IMR-90 (cell line): ENCODE results near the gene MSLN. TPM values are rescaled to one million over a fixed set of nuclear protein-coding genes. Genes with fewer than 3 reads are reported as not detected.

Source experiments
- ATAC-seq: fragments of 200-7000 bp; cut with Tn5 transposase; 2 replicates; pipeline ENCODE4 v1.9.1; 2020; ENCODE audit warnings: low read depth, mild to moderate bottlenecking, moderate library complexity
- BruUV-seq: library from RNA; stranded (reverse); fragments of 400-500 nt; replicated peaks from 2 replicates; lab custom pipeline; 2021; lab: Mats Ljungman, UMichigan
- CTCF ChIA-PET: fragments of 300-600 bp; formaldehyde crosslinking; extraction: SDS; loops from one replicate; lab custom pipeline; 2021; ENCODE audit warnings: antibody characterized with exemption; lab: Yijun Ruan, JAX
- POLR2A ChIA-PET: fragments of 300-600 bp; sonication (Branson Sonifier 250); formaldehyde crosslinking; loops from one replicate; lab custom pipeline; 2022; ENCODE audit warnings: antibody characterized with exemption; ENCODE audit not compliant: unreplicated experiment; lab: Charles Lee
- DNase-seq: peaks from one replicate; pipeline ENCODE4 v3.0.0; 2013
- H2AFZ ChIP-seq: replicated peaks from 2 replicates; pipeline ENCODE3; 2013; ENCODE audit warnings: low read length, mild to moderate bottlenecking; ENCODE audit not compliant: poor library complexity
- H2AK5ac ChIP-seq: 2 replicates; pipeline ENCODE4 v1.6.1; 2013; ENCODE audit warnings: low read depth, low read length, inconsistent platforms
- H2AK9ac ChIP-seq: replicated peaks from 2 replicates; pipeline ENCODE3; 2013; ENCODE audit warnings: mild to moderate bottlenecking, low read depth, low read length, moderate library complexity; ENCODE audit not compliant: poor library complexity
- H2BK120ac ChIP-seq: 2 replicates; pipeline ENCODE4 v1.6.1; 2013; ENCODE audit warnings: low read depth, low read length, inconsistent platforms
- H2BK15ac ChIP-seq: 3 replicates; pipeline ENCODE4 v1.6.1; 2013; ENCODE audit warnings: low read depth, low read length, inconsistent platforms
- H2BK20ac ChIP-seq: 2 replicates; pipeline ENCODE4 v1.6.1; 2013; ENCODE audit warnings: low read depth, mild to moderate bottlenecking, inconsistent platforms, low read length, moderate library complexity
- H2BK5ac ChIP-seq: 2 replicates; pipeline ENCODE4 v1.6.1; 2013; ENCODE audit warnings: mild to moderate bottlenecking, low read depth, low read length, inconsistent platforms; ENCODE audit not compliant: poor library complexity, severe bottlenecking
- H3K14ac ChIP-seq: replicated peaks from 2 replicates; pipeline ENCODE4 v1.6.1; 2013; ENCODE audit warnings: low read depth, low read length, inconsistent platforms
- H3K18ac ChIP-seq: 2 replicates; pipeline ENCODE4 v1.6.1; 2013; ENCODE audit warnings: low read depth, low read length, control low read depth
- H3K23ac ChIP-seq: 2 replicates; pipeline ENCODE4 v1.6.1; 2013; ENCODE audit warnings: low read depth, low read length, inconsistent platforms
- H3K27ac ChIP-seq: 2 replicates; pipeline ENCODE4 v1.5.1; 2013; ENCODE audit warnings: mild to moderate bottlenecking, control low read depth, low read length; ENCODE audit not compliant: insufficient read depth
- H3K27me3 ChIP-seq: 2 replicates; pipeline ENCODE4 v1.6.1; 2013; ENCODE audit warnings: low read length; ENCODE audit not compliant: control insufficient read depth, insufficient read depth
- H3K36me3 ChIP-seq: 2 replicates; pipeline ENCODE4 v1.6.1; 2013; ENCODE audit warnings: low read length, mixed read lengths; ENCODE audit not compliant: control insufficient read depth, insufficient read depth
- H3K4ac ChIP-seq: 2 replicates; pipeline ENCODE4 v1.6.1; 2013; ENCODE audit warnings: low read depth, low read length, inconsistent platforms
- H3K4me1 ChIP-seq: 2 replicates; pipeline ENCODE4 v1.6.1; 2013; ENCODE audit warnings: low read length, mixed read lengths; ENCODE audit not compliant: control insufficient read depth, insufficient read depth
- H3K4me2 ChIP-seq: 2 replicates; pipeline ENCODE4 v1.6.1; 2013; ENCODE audit warnings: low read depth, mild to moderate bottlenecking, control low read depth, low read length, moderate library complexity
- H3K4me3 ChIP-seq: 2 replicates; pipeline ENCODE4 v1.5.1; 2013; ENCODE audit warnings: low read depth, mild to moderate bottlenecking, control low read depth, low read length, moderate library complexity; ENCODE audit not compliant: insufficient read depth
- H3K56ac ChIP-seq: 2 replicates; pipeline ENCODE4 v1.6.1; 2013; ENCODE audit warnings: low read length, inconsistent platforms; ENCODE audit not compliant: insufficient read depth; ENCODE audit errors: extremely low read depth
- H3K79me1 ChIP-seq, 2 experiments: 2 replicates each; pipeline ENCODE4 v1.6.1; 2013; ENCODE audit warnings: low read length in 2 of 2, inconsistent platforms in 1 of 2, low read depth in 1 of 2
- H3K9ac ChIP-seq: 2 replicates; pipeline ENCODE4 v1.6.1; 2013; ENCODE audit warnings: low read depth, low read length, control low read depth
- H3K9me1 ChIP-seq: 2 replicates; pipeline ENCODE4 v1.6.1; 2013; ENCODE audit warnings: low read length, inconsistent platforms; ENCODE audit not compliant: insufficient read depth
- H3K9me3 ChIP-seq: 2 replicates; pipeline ENCODE4 v1.6.1; 2013; ENCODE audit warnings: low read length; ENCODE audit not compliant: control insufficient read depth, insufficient read depth
- H4K20me1 ChIP-seq: 2 replicates; pipeline ENCODE4 v1.6.1; 2013; ENCODE audit warnings: low read length, inconsistent platforms; ENCODE audit not compliant: insufficient read depth
- H4K5ac ChIP-seq: 2 replicates; pipeline ENCODE4 v1.6.1; 2013; ENCODE audit warnings: mild to moderate bottlenecking, low read depth, low read length, control low read depth
- H4K8ac ChIP-seq, 2 experiments: 2 replicates each; pipeline ENCODE4 v1.6.1; 2013; ENCODE audit warnings: low read depth in 2 of 2, low read length in 2 of 2, control low read depth in 1 of 2, inconsistent platforms in 1 of 2
- H4K91ac ChIP-seq: 2 replicates; pipeline ENCODE4 v1.6.1; 2013; ENCODE audit warnings: low read depth, low read length, inconsistent platforms; ENCODE audit not compliant: insufficient read depth
- BHLHE40 ChIP-seq: fragments of 150-350 bp; IDR thresholded peaks from 2 replicates; pipeline ENCODE4 v1.6.1; 2016; ENCODE audit warnings: mild to moderate bottlenecking, low read depth, low read length
- CHD1 ChIP-seq: IDR thresholded peaks from 2 replicates; pipeline ENCODE4 v1.6.1; 2012; ENCODE audit warnings: low read depth, low read length, improper control_type of control experiment
- CTCF ChIP-seq: conservative IDR thresholded peaks from 2 replicates; pipeline ENCODE4 v1.5.1; 2012; ENCODE audit warnings: mild to moderate bottlenecking, low read depth, low read length, improper control_type of control experiment
- MAFK ChIP-seq: IDR thresholded peaks from 2 replicates; pipeline ENCODE4 v1.6.1; 2012; ENCODE audit warnings: low read depth, low read length, improper control_type of control experiment
- MXI1 ChIP-seq: IDR thresholded peaks from 2 replicates; pipeline ENCODE4 v1.6.1; 2012; ENCODE audit warnings: low read depth, mild to moderate bottlenecking, low read length, moderate library complexity, borderline replicate concordance
- RAD21 ChIP-seq: IDR thresholded peaks from 2 replicates; pipeline ENCODE4 v1.6.1; 2012; ENCODE audit warnings: low read length, improper control_type of control experiment
- WGBS, 2 experiments: methylation state at CpG; one replicate each; pipeline versions ENCODE4 v1.1.5 to v1.1.7; 2013; ENCODE audit warnings: missing lambda C conversion rate in 2 of 2; ENCODE audit not compliant: insufficient read length in 1 of 2; ENCODE audit errors: extremely low coverage in 2 of 2; 5-methylcytosine and 5-hydroxymethylcytosine counted together
- dilution Hi-C: fragments of 300-500 bp; cut with HindIII; formaldehyde crosslinking; loops from one replicate; pipeline ENCODE4 v1.14.3; 2018; ENCODE audit warnings: low sequenced_read_pairs; ENCODE audit not compliant: unreplicated experiment
- in situ Hi-C: fragments of 300-500 bp; cut with MboI; formaldehyde crosslinking; loops from 3 replicates; pipeline ENCODE4 v1.14.3; 2019; ENCODE audit warnings: low sequenced_read_pairs, inconsistent platforms, mixed read lengths
- intact Hi-C: fragments of 100-400 bp; cut with micrococcal nuclease; formaldehyde crosslinking; loops from 2 replicates; pipeline ENCODE4 v1.10.0; 2022
- polyA plus RNA-seq, 3 experiments: library from polyadenylated mRNA; depleted of rRNA; stranded (reverse); fragments of >200 nt; gene quantifications; 2 replicates each; pipeline ENCODE4 v1.2.3, GENCODE V29; 2012; ENCODE audit warnings: low replicate concordance in 1 of 3
- total RNA-seq: library from RNA; depleted of rRNA; stranded (reverse); fragments of >200 nt; gene quantifications from 2 replicates; pipeline ENCODE4 v1.2.3, GENCODE V29; 2012

Gene MSLN
- total and polyA plus RNA-seq, 2 of the 4 experiments (the other 2 are of a cell fraction) = 0.14 TPM; not detected in 1

DNA sequence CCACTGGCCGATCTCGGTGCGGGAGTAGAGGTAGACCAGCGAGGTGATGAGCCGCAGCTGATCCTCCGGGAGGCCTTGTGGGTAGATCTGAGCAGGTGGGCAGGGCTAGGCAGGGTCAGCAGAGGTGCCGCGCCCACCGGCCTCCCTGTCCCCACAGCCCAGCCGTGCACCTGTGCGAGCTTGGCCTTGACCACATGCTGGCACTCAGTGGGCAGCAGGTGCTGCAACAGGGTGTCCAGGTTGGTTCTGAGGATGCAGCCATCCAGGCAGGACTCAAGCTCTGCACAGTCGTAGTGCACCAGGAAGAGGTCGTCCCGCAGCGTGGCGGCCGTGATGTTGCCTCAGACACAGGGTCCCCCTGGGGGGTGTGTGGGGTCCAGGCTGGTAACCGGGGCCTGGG, 12.4 kb downstream of the MSLN start:
- TF ChIP-seq BHLHE40 (no peak), CHD1 (no peak), RAD21 (no peak), CTCF (no peak), MAFK (no peak), MXI1 (no peak)
- no peaks in the 10 kb centered on the region for H4K20me1 ChIP-seq
- H3K4me2 ChIP-seq = no peak overlapping the region
- no peaks in the 10 kb centered on the region for H3K36me3 ChIP-seq
- no peak overlapping the region for H3K9ac ChIP-seq
- BruUV-seq = no TSS peak
- CTCF ChIA-PET = no interaction called here
- no peak overlapping the region for H2BK15ac ChIP-seq
- no peak overlapping the region for H2BK20ac ChIP-seq
- dilution Hi-C loops (no loop called here), in situ Hi-C loops (no loop called here), intact Hi-C loops (no loop called here)
- no peak overlapping the region for H4K5ac ChIP-seq
- H3K4me1 ChIP-seq = no peaks in the 10 kb centered on the region
- H3K4me3 ChIP-seq = no peak overlapping the region
- H3K27me3 ChIP-seq = no peaks in the 10 kb centered on the region
- no peak overlapping the region for H2BK5ac ChIP-seq
- no peak overlapping the region for H3K23ac ChIP-seq
- no peaks in the 10 kb centered on the region for H3K9me3 ChIP-seq
- H3K79me1 ChIP-seq = no peaks in the 10 kb centered on the region
- H2AK9ac ChIP-seq = peak overlapping the region; percentile 13
- no peak overlapping the region for H3K14ac ChIP-seq
- H3K27ac ChIP-seq = no peak overlapping the region
- H2BK120ac ChIP-seq = no peak overlapping the region
- no peak overlapping the region for H2AK5ac ChIP-seq
- H2AFZ ChIP-seq = no peak overlapping the region
- H4K8ac ChIP-seq = no peak overlapping the region
- POLR2A ChIA-PET = no interaction called here
- no peak overlapping the region for H3K4ac ChIP-seq
- H3K18ac ChIP-seq = no peak overlapping the region
- ATAC-seq (no peak), DNase-seq (no peak)
- 80% methylated on average over 3 of the region's 18 CpGs; no CpG with 5 or more reads in 1 of the 2 experiments for WGBS, 2 experiments
- H4K91ac ChIP-seq = no peak overlapping the region
- H3K9me1 ChIP-seq = no peaks in the 10 kb centered on the region
- no peak overlapping the region for H3K56ac ChIP-seq
